Measurements from ENCODE around the gene DYRK1A.

The DYRK1A gene

DNA sequence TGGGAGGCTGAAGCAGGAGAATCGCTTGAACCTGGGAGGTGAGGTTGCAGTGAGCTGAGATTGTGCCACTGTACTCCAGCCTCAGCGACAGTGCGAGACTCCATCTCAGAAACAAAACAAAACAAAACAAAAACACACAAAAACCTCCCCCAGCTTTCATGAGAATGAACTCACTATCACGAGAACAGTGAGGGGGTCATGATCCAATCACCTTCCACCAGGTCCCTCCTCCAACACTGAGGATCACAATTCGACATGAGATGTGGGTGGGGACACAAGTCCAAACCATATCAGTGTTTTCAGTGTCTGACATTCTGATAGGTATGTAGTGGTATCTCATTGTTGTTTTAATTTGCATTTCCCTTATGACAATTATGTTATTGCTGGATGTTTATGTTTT is 31.5 kb upstream of the DYRK1A start:
- H3K4me3 ChIP-seq (ENCODE audit: low read depth, low read length), result no peak overlapping the region
- TF ChIP-seq ZFP41 (tag by site-specific recombination; IDR thresholded peaks at IDR 0.05; ENCODE audit: borderline replicate concordance), result no peak
- TF ChIP-seq, protein P1, sequence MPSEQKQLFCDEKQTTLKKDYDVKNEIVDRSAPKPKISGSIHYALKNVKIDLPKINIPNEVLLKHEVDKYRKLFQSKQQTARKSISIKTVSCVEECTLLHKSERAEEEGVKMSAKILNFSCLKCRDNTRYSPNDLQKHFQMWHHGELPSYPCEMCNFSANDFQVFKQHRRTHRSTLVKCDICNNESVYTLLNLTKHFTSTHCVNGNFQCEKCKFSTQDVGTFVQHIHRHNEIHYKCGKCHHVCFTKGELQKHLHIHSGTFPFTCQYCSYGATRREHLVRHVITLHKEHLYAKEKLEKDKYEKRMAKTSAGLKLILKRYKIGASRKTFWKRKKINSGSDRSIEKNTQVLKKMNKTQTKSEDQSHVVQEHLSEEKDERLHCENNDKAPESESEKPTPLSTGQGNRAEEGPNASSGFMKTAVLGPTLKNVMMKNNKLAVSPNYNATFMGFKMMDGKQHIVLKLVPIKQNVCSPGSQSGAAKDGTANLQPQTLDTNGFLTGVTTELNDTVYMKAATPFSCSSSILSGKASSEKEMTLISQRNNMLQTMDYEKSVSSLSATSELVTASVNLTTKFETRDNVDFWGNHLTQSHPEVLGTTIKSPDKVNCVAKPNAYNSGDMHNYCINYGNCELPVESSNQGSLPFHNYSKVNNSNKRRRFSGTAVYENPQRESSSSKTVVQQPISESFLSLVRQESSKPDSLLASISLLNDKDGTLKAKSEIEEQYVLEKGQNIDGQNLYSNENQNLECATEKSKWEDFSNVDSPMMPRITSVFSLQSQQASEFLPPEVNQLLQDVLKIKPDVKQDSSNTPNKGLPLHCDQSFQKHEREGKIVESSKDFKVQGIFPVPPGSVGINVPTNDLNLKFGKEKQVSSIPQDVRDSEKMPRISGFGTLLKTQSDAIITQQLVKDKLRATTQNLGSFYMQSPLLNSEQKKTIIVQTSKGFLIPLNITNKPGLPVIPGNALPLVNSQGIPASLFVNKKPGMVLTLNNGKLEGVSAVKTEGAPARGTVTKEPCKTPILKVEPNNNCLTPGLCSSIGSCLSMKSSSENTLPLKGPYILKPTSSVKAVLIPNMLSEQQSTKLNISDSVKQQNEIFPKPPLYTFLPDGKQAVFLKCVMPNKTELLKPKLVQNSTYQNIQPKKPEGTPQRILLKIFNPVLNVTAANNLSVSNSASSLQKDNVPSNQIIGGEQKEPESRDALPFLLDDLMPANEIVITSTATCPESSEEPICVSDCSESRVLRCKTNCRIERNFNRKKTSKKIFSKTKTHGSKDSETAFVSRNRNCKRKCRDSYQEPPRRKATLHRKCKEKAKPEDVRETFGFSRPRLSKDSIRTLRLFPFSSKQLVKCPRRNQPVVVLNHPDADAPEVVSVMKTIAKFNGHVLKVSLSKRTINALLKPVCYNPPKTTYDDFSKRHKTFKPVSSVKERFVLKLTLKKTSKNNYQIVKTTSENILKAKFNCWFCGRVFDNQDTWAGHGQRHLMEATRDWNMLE (tag by site-specific recombination; conservative IDR thresholded peaks at IDR 0.05; ENCODE audit: low read depth), result no peak
- TF ChIP-seq ZNF324 (tag by site-specific recombination; IDR thresholded peaks at IDR 0.05), result no peak
- TF ChIP-seq ZNF37A (tag by site-specific recombination; IDR thresholded peaks at IDR 0.05), result no peak
- no peak for TF ChIP-seq PRDM1 (tag by site-specific recombination; IDR thresholded peaks at IDR 0.05)
- no peak for TF ChIP-seq TCF7L2 (IDR thresholded peaks at IDR 0.05; ENCODE audit: borderline replicate concordance, low read depth, low read length)
- TF ChIP-seq ZNF138 (tag by site-specific recombination; IDR thresholded peaks at IDR 0.05; ENCODE audit: borderline replicate concordance), result no peak
- TF ChIP-seq, protein P2, sequence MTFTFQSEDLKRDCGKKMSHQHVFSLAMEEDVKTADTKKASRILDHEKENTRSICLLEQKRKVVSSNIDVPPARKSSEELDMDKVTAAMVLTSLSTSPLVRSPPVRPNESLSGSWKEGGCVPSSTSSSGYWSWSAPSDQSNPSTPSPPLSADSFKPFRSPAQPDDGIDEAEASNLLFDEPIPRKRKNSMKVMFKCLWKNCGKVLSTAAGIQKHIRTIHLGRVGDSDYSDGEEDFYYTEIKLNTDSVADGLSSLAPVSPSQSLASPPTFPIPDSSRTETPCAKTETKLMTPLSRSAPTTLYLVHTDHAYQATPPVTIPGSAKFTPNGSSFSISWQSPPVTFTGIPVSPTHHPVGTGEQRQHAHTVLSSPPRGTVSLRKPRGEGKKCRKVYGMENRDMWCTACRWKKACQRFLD (tag by site-specific recombination; IDR thresholded peaks at IDR 0.05), result no peak
- TF ChIP-seq ZNF548 (tag by site-specific recombination; IDR thresholded peaks at IDR 0.05), result no peak
- TF ChIP-seq OVOL3 (tag by site-specific recombination; IDR thresholded peaks at IDR 0.05), result no peak
- no peak for TF ChIP-seq TRIM28 (IDR thresholded peaks at IDR 0.05; ENCODE audit: borderline replicate concordance, low read length)
- TF ChIP-seq ZNF600 (tag by site-specific recombination; IDR thresholded peaks at IDR 0.05), result no peak
- TF ChIP-seq ZNF157 (tag by site-specific recombination; IDR thresholded peaks at IDR 0.05), result no peak
- no peak for TF ChIP-seq ZBTB1 (tag by site-specific recombination; IDR thresholded peaks at IDR 0.05)
- TF ChIP-seq, protein P3, sequence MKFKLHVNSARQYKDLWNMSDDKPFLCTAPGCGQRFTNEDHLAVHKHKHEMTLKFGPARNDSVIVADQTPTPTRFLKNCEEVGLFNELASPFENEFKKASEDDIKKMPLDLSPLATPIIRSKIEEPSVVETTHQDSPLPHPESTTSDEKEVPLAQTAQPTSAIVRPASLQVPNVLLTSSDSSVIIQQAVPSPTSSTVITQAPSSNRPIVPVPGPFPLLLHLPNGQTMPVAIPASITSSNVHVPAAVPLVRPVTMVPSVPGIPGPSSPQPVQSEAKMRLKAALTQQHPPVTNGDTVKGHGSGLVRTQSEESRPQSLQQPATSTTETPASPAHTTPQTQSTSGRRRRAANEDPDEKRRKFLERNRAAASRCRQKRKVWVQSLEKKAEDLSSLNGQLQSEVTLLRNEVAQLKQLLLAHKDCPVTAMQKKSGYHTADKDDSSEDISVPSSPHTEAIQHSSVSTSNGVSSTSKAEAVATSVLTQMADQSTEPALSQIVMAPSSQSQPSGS (tag by site-specific recombination; IDR thresholded peaks at IDR 0.05; ENCODE audit: low read depth), result no peak
- TF ChIP-seq, protein P4, sequence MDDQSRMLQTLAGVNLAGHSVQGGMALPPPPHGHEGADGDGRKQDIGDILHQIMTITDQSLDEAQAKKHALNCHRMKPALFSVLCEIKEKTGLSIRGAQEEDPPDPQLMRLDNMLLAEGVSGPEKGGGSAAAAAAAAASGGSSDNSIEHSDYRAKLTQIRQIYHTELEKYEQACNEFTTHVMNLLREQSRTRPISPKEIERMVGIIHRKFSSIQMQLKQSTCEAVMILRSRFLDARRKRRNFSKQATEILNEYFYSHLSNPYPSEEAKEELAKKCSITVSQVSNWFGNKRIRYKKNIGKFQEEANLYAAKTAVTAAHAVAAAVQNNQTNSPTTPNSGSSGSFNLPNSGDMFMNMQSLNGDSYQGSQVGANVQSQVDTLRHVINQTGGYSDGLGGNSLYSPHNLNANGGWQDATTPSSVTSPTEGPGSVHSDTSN (CRISPR knock-in tag; IDR thresholded peaks at IDR 0.05), result no peak
- TF ChIP-seq ZNF561 (tag by site-specific recombination; IDR thresholded peaks at IDR 0.05; ENCODE audit: borderline replicate concordance), result no peak
- no peak for TF ChIP-seq SP7 (tag by site-specific recombination; IDR thresholded peaks at IDR 0.05)
- no peak for TF ChIP-seq ZNF654 (tag by site-specific recombination; IDR thresholded peaks at IDR 0.05; ENCODE audit: low read depth)
- POLR2A ChIA-PET, result no interaction called here
- CTCF ChIA-PET, result interaction anchor here (0.6 kb wide), 1 partner anchor 42 kb away, joined by 3 read pairs; no protein-coding TSS in a partner anchor
- H3K4me1 ChIP-seq (ENCODE audit: control insufficient read depth, insufficient read depth, low read length), result no peaks in the 10 kb centered on the region; the same call in 1 of the 2 replicates
- no peaks in the 10 kb centered on the region for H3K36me3 ChIP-seq (ENCODE audit: control insufficient read depth in 2 of 2, insufficient read depth in 1 of 2, low read length in 2 of 2)
- H3K27ac ChIP-seq (ENCODE audit: extremely low read depth, low read depth, low read length), result no peak overlapping the region
- no peaks in the 10 kb centered on the region for H3K9me3 ChIP-seq (ENCODE audit: control insufficient read depth, insufficient read depth, low read depth, low read length)

Data from HEK293 (cell line).